MM.1S (cell line): ENCODE results near the gene MRPS18B.

Experiments
- CTCF ChIP-seq: fragments of 300-600 bp; sonication (generic); IDR thresholded peaks from 2 replicates; pipeline ENCODE4 v1.5.1; 2016; ENCODE audit warnings: antibody characterized with exemption, low read length, mixed read lengths
- EZH2 ChIP-seq: fragments of 300-600 bp; sonication (generic); optimal IDR thresholded peaks from 2 replicates; pipeline ENCODE3; 2017; ENCODE audit warnings: low read depth, mild to moderate bottlenecking, antibody characterized with exemption, low read length, mixed read lengths

- TF ChIP-seq CTCF (no peak), EZH2 (no peak)
These were observed 33.5 kb downstream of the MRPS18B start for GRCh38 chr6:30651143-30651542.
